GM13976 (cell line): ENCODE measurements around the gene GPR37.

Experiments used
- DNase-seq: peaks from one replicate; pipeline ENCODE4 v3.0.0; 2012; ENCODE audit warnings: low spot score
- CTCF ChIP-seq: IDR thresholded peaks from 2 replicates; pipeline ENCODE4 v1.5.1; 2012; ENCODE audit warnings: borderline replicate concordance, mild to moderate bottlenecking; ENCODE audit not compliant: insufficient read depth; ENCODE audit errors: extremely low read depth, missing control alignments, control extremely low read depth
- in situ Hi-C: fragments of 300-500 bp; cut with MboI; formaldehyde crosslinking; loops from one replicate; pipeline ENCODE4 v1.12.0; 2022; ENCODE audit warnings: low sequenced_read_pairs, mixed read lengths, inconsistent platforms; ENCODE audit not compliant: unreplicated experiment

GPR37 gene

GRCh38 chr7:124697746-124698145 is 67.8 kb downstream of the GPR37 start:
- in situ Hi-C loops, result no loop called here
- no peak for TF ChIP-seq CTCF
- no peak for DNase-seq
